Naive thymus-derived CD4-positive, alpha-beta T cell (primary cell): Measurements from ENCODE around the gene LSP1. TPM values are rescaled to one million over a fixed set of nuclear protein-coding genes. Genes with fewer than 3 reads are reported as not detected.
"Not testable (repeated sequence)": the region's sequence is repeated elsewhere in the genome, so short reads cannot be mapped to it uniquely, and the experiment has no call there.

Source experiments
- ATAC-seq: fragments of 150-1000 bp; cut with Tn5 transposase; 2 replicates; pipeline ENCODE4 v1.10.0; 2021; ENCODE audit warnings: mild to moderate bottlenecking, moderate library complexity
- CTCF ChIA-PET: fragments of 350-600 bp; sonication (Branson Sonifier 250); formaldehyde crosslinking; loops from one replicate; lab custom pipeline; 2021; ENCODE audit warnings: antibody characterized with exemption; lab: Charles Lee
- POLR2A ChIA-PET: fragments of 350-600 bp; sonication (Branson Sonifier 250); formaldehyde crosslinking; loops from one replicate; lab custom pipeline; 2021; ENCODE audit warnings: antibody characterized with exemption, inconsistent platforms; lab: Charles Lee
- DNase-seq, 9 donors: peaks; one replicate each; pipeline versions ENCODE4 v3.0.0 to v3.0.0-alpha.2; 2020 to 2022; ENCODE audit warnings: mixed read lengths in 1 of 9
- H3K27ac ChIP-seq: one replicate; pipeline ENCODE4 v1.7.0; 2013; ENCODE audit warnings: mild to moderate bottlenecking, low read depth, low read length, moderate library complexity
- H3K27me3 ChIP-seq, 2 donors: one replicate each; pipeline ENCODE4 v1.7.0; 2013; ENCODE audit warnings: low read length in 2 of 2, mild to moderate bottlenecking in 2 of 2, moderate library complexity in 2 of 2; ENCODE audit not compliant: control insufficient read depth in 2 of 2, insufficient read depth in 2 of 2
- H3K36me3 ChIP-seq, 3 experiments: 1 replicate in 2 of 3; 2 replicates in 1 of 3; pipeline ENCODE4 v1.7.0; 2013; ENCODE audit warnings: low read length in 3 of 3, mild to moderate bottlenecking in 3 of 3, moderate library complexity in 1 of 3; ENCODE audit not compliant: insufficient read depth in 3 of 3, control insufficient read depth in 2 of 3
- H3K4me1 ChIP-seq, 2 donors: one replicate each; pipeline ENCODE4 v1.7.0; 2013; ENCODE audit warnings: low read length in 2 of 2, mild to moderate bottlenecking in 2 of 2, moderate library complexity in 1 of 2; ENCODE audit not compliant: control insufficient read depth in 2 of 2, insufficient read depth in 2 of 2
- H3K4me3 ChIP-seq: 2 replicates; pipeline ENCODE4 v1.7.0; 2013; ENCODE audit warnings: mild to moderate bottlenecking, low read length
- H3K9me3 ChIP-seq, 3 experiments: 1 replicate in 2 of 3; 2 replicates in 1 of 3; pipeline ENCODE4 v1.7.0; 2013; ENCODE audit warnings: low read length in 3 of 3; ENCODE audit not compliant: control insufficient read depth in 2 of 3
- H3K27ac Mint-ChIP-seq, 9 donors: one replicate each; pipeline ENCODE4 v1.8.0; 2020 to 2022; ENCODE audit warnings: mixed read lengths in 9 of 9, mild to moderate bottlenecking in 8 of 9, moderate library complexity in 5 of 9, inconsistent platforms in 2 of 9
- H3K27me3 Mint-ChIP-seq, 5 donors: one replicate each; pipeline ENCODE4 v1.8.0; 2021 to 2022; ENCODE audit warnings: mixed read lengths in 5 of 5, mild to moderate bottlenecking in 1 of 5
- H3K36me3 Mint-ChIP-seq, 5 donors: one replicate each; pipeline ENCODE4 v1.8.0; 2020 to 2022; ENCODE audit warnings: mixed read lengths in 5 of 5, mild to moderate bottlenecking in 3 of 5, inconsistent platforms in 1 of 5
- H3K4me1 Mint-ChIP-seq, 7 donors: one replicate each; pipeline ENCODE4 v1.8.0; 2020 to 2022; ENCODE audit warnings: mixed read lengths in 7 of 7, mild to moderate bottlenecking in 3 of 7, inconsistent platforms in 1 of 7
- H3K4me3 Mint-ChIP-seq, 10 donors: one replicate each; pipeline ENCODE4 v1.8.0; 2020 to 2022; ENCODE audit warnings: mild to moderate bottlenecking in 10 of 10, mixed read lengths in 10 of 10, moderate library complexity in 6 of 10, inconsistent platforms in 2 of 10
- H3K9me3 Mint-ChIP-seq, 11 donors: one replicate each; pipeline ENCODE4 v1.8.0; 2020 to 2022; ENCODE audit warnings: mixed read lengths in 11 of 11, mild to moderate bottlenecking in 4 of 11, inconsistent platforms in 1 of 11, moderate library complexity in 1 of 11
- intact Hi-C, 2 donors: fragments of 100-400 bp; cut with micrococcal nuclease; formaldehyde crosslinking; loops; one replicate each; pipeline ENCODE4 v1.15.1; 2023
- polyA plus RNA-seq, 2 donors: library from polyadenylated mRNA; unstranded; fragments of 300-500 nt; fragmentation: Illumina TruSeq; gene quantifications; one replicate each; pipeline ENCODE4 v1.2.3, GENCODE V29; 2021
- total RNA-seq, 6 experiments: library from RNA in 5 of 6; stranded (reverse) in 5 of 6; gene quantifications; 1 replicate in 5 of 6; 2 replicates in 1 of 6; pipeline ENCODE4 v1.2.3 and lab custom pipeline; 2021 to 2026

Gene LSP1
- total RNA-seq (100 to 1,000 TPM; 248 to 578 (median 289) TPM), polyA plus RNA-seq (100 to 1,000 TPM; 295 to 394 TPM), total RNA-seq (lab: John Stamatoyannopoulos, UW) (197 reads per million, percentile 93 among the genes with 10 or more reads in this experiment)

GRCh38 chr11:1852877-1853276 is at the start of gene LSP1:
Gene LSP1, plus strand, starts transcription at chr11:1853084. Its CDS starts 61 bp downstream, at chr11:1853145.
- peak within 1 kb of the TSS; percentile 94 for H3K4me3 ChIP-seq
- H3K36me3 ChIP-seq, result peaks cover 0 to 20% (median 0%) of the 10 kb centered on the region in 3 experiments
- peak within 1 kb of the TSS; percentile 94 to 99 (median 97) for H3K27ac Mint-ChIP-seq
- peak in 8 of 9 donors; percentile 78 to 89 (median 84) for DNase-seq
- H3K27me3 Mint-ChIP-seq, result peaks cover 0 to 4% (median 0%) of the 10 kb centered on the region in 5 donors
- no peaks in the 10 kb centered on the region for H3K9me3 Mint-ChIP-seq
- H3K9me3 ChIP-seq, result no peaks in the 10 kb centered on the region
- ChIA-PET POLR2A (interaction anchor here (0.5 to 7.1 kb wide), 11 partner anchors 11 to 229 kb away, joined by 3 to 91 read pairs (median 5); partner anchors contain the start of genes MRPL23, PRR33 and TNNI2), CTCF (interaction anchor here (1.1 to 2.3 kb wide), 7 partner anchors 12 to 159 kb away, joined by 4 to 11 read pairs (median 8); partner anchors contain the start of gene TNNI2)
- peaks cover 58 to 66% of the 10 kb centered on the region in 2 donors for H3K4me1 ChIP-seq
- ATAC-seq, result peak; percentile 69
- peak within 1 kb of the TSS; percentile 91 to 100 (median 97) for H3K4me3 Mint-ChIP-seq
- H3K27ac ChIP-seq, result peak within 1 kb of the TSS; percentile 80
- intact Hi-C loops, result loop anchor here (1.0 to 10.0 kb wide), 11 partner anchors 9 to 1042 kb away; partner anchors contain the start of genes CTSD (in 2 of the 2), TNNT3 (in 2 of the 2), DUSP8 (in 1 of the 2) and TNNI2 (in 1 of the 2)
- H3K4me1 Mint-ChIP-seq, result peaks cover 31 to 72% (median 48%) of the 10 kb centered on the region in 7 donors
- no peaks in the 10 kb centered on the region for H3K27me3 ChIP-seq
- H3K36me3 Mint-ChIP-seq, result peaks cover 0 to 13% (median 0%) of the 10 kb centered on the region in 5 donors

GRCh38 chr11:1803246-1803645 is 49.6 kb upstream of the LSP1 start:
- H3K27me3 Mint-ChIP-seq, result peaks cover 0 to 25% (median 7%) of the 10 kb centered on the region in 5 donors
- H3K9me3 Mint-ChIP-seq, result no peaks in the 10 kb centered on the region
- H3K9me3 ChIP-seq, result no peaks in the 10 kb centered on the region
- ChIA-PET CTCF (interaction anchor here (1.3 kb wide), 1 partner anchor 30 kb away, joined by 3 read pairs; no protein-coding TSS in a partner anchor), POLR2A (no interaction called here)
- no peak overlapping the region for H3K4me3 Mint-ChIP-seq
- DNase-seq (no peak), ATAC-seq (no peak)
- no peaks in the 10 kb centered on the region for H3K4me1 Mint-ChIP-seq
- intact Hi-C loops, result no loop called here
- H3K27ac ChIP-seq, result no peak overlapping the region
- H3K4me1 ChIP-seq, result no peaks in the 10 kb centered on the region
- no peaks in the 10 kb centered on the region for H3K36me3 Mint-ChIP-seq
- H3K27me3 ChIP-seq, result no peaks in the 10 kb centered on the region
- H3K36me3 ChIP-seq, result no peaks in the 10 kb centered on the region
- no peak overlapping the region for H3K4me3 ChIP-seq
- no peak overlapping the region for H3K27ac Mint-ChIP-seq

GRCh38 chr11:1803835-1804519 is 48.9 kb upstream of the LSP1 start:
- H3K36me3 ChIP-seq, ATAC-seq, H3K27me3 ChIP-seq, intact Hi-C loops, H3K4me3 ChIP-seq, CTCF ChIA-PET, H3K27ac Mint-ChIP-seq, DNase-seq, H3K9me3 Mint-ChIP-seq, H3K4me3 Mint-ChIP-seq, H3K4me1 Mint-ChIP-seq, H3K4me1 ChIP-seq, H3K36me3 Mint-ChIP-seq, H3K9me3 ChIP-seq, H3K27ac ChIP-seq: not testable (repeated sequence)
- H3K27me3 Mint-ChIP-seq, result peaks cover 0 to 21% (median 7%) of the 10 kb centered on the region in 5 donors
- POLR2A ChIA-PET, result interaction anchor here (1.3 kb wide), 1 partner anchor 103 kb away, joined by 3 read pairs; no protein-coding TSS in a partner anchor

- Mint-ChIP-seq H3K27ac (no peak overlapping the region), H3K4me3 (no peak overlapping the region), H3K27me3 (peaks cover 0 to 21% (median 10%) of the 10 kb centered on the region in 5 donors), H3K36me3 (no peaks in the 10 kb centered on the region), H3K4me1 (no peaks in the 10 kb centered on the region), H3K9me3 (no peaks in the 10 kb centered on the region)
- ChIA-PET CTCF (interaction anchor here (0.6 to 1.1 kb wide), 4 partner anchors 30 to 112 kb away, joined by 3 to 6 read pairs (median 3); no protein-coding TSS in a partner anchor), POLR2A (interaction anchor here (0.7 to 1.3 kb wide), 2 partner anchors 22 to 105 kb away, joined by 3 to 4 read pairs; no protein-coding TSS in a partner anchor)
- Histone ChIP-seq H3K4me3 (no peak overlapping the region), H3K36me3 (no peaks in the 10 kb centered on the region), H3K9me3 (no peaks in the 10 kb centered on the region), H3K27me3 (no peaks in the 10 kb centered on the region), H3K4me1 (no peaks in the 10 kb centered on the region), H3K27ac (no peak overlapping the region)
- intact Hi-C loops, result no loop called here
- ATAC-seq (no peak), DNase-seq (no peak)
Measured at GRCh38 chr11:1805525-1805924, 47.4 kb upstream of the LSP1 start.

- intact Hi-C loops, result no loop called here
- no peak overlapping the region for H3K27ac Mint-ChIP-seq
- H3K4me3 ChIP-seq, result no peak overlapping the region
- H3K9me3 Mint-ChIP-seq, result no peaks in the 10 kb centered on the region
- ATAC-seq, result no peak
- H3K27ac ChIP-seq, result no peak overlapping the region
- no peaks in the 10 kb centered on the region for H3K36me3 Mint-ChIP-seq
- no peak overlapping the region for H3K4me3 Mint-ChIP-seq
- peak in 1 of 9 donors; percentile 7 for DNase-seq
- H3K4me1 ChIP-seq, result no peaks in the 10 kb centered on the region
- H3K9me3 ChIP-seq, result no peaks in the 10 kb centered on the region
- CTCF ChIA-PET, result interaction anchor here (0.6 kb wide), 1 partner anchor 134 kb away, joined by 4 read pairs; no protein-coding TSS in a partner anchor
- no peaks in the 10 kb centered on the region for H3K27me3 ChIP-seq
- H3K36me3 ChIP-seq, result no peaks in the 10 kb centered on the region
- POLR2A ChIA-PET, result no interaction called here
- H3K27me3 Mint-ChIP-seq, result peaks cover 3 to 24% (median 10%) of the 10 kb centered on the region in 5 donors
- no peaks in the 10 kb centered on the region for H3K4me1 Mint-ChIP-seq
Measured at GRCh38 chr11:1807264-1807995, 45.5 kb upstream of the LSP1 start.

- H3K36me3 Mint-ChIP-seq, result no peaks in the 10 kb centered on the region
- no peaks in the 10 kb centered on the region for H3K4me1 ChIP-seq
Measured at GRCh38 chr11:1810761-1811160, 42.1 kb upstream of the LSP1 start.

More at GRCh38 chr11:1810761-1811160, 42.1 kb upstream of the LSP1 start:
- H3K27ac ChIP-seq, result no peak overlapping the region
- no peaks in the 10 kb centered on the region for H3K27me3 ChIP-seq
- intact Hi-C loops, result no loop called here
- H3K27ac Mint-ChIP-seq, result peak overlapping the region in 1 of 9 donors; percentile 40
- CTCF ChIA-PET, result no interaction called here
- DNase-seq (no peak), ATAC-seq (peak; percentile 56)
- no peak overlapping the region for H3K4me3 ChIP-seq
- H3K4me1 Mint-ChIP-seq, result no peaks in the 10 kb centered on the region
- peaks cover 0 to 27% (median 10%) of the 10 kb centered on the region in 5 donors for H3K27me3 Mint-ChIP-seq
- H3K9me3 Mint-ChIP-seq, result peaks cover 0 to 5% (median 0%) of the 10 kb centered on the region in 11 donors
- no peaks in the 10 kb centered on the region for H3K36me3 ChIP-seq
- POLR2A ChIA-PET, result no interaction called here
- no peak overlapping the region for H3K4me3 Mint-ChIP-seq
- H3K9me3 ChIP-seq, result no peaks in the 10 kb centered on the region
